Astrocyte (in vitro differentiated cells and primary cell): Measurements from ENCODE around the gene UBALD1. TPM values are rescaled to one million over a fixed set of nuclear protein-coding genes. Genes with fewer than 3 reads are reported as not detected.

Source experiments
- DNase-seq: peaks from one replicate; pipeline ENCODE4 v3.0.0-alpha.2; 2010; ENCODE audit warnings: low read depth
- FAIRE-seq: peaks from 2 replicates; lab custom pipeline; 2011; peaks lifted over from hg19 to GRCh38; lab: Jason Lieb, UNC
- H2AFZ ChIP-seq: 2 replicates; pipeline ENCODE4 v1.6.0; 2012; ENCODE audit warnings: low read depth, low read length, inconsistent platforms
- H3K27ac ChIP-seq: 2 replicates; pipeline ENCODE4 v1.5.1; 2011; ENCODE audit warnings: low read depth, low read length, inconsistent platforms
- H3K27me3 ChIP-seq: 2 replicates; pipeline ENCODE4 v1.6.0; 2011; ENCODE audit warnings: low read length, inconsistent platforms; ENCODE audit not compliant: insufficient read depth
- H3K36me3 ChIP-seq: 2 replicates; pipeline ENCODE4 v1.5.1; 2011; ENCODE audit warnings: low read length, inconsistent platforms; ENCODE audit not compliant: insufficient read depth
- H3K4me1 ChIP-seq: 2 replicates; pipeline ENCODE4 v1.5.1; 2011; ENCODE audit warnings: low read length, inconsistent platforms; ENCODE audit not compliant: insufficient read depth
- H3K4me2 ChIP-seq: 2 replicates; pipeline ENCODE4 v1.6.0; 2012; ENCODE audit warnings: low read length, inconsistent platforms
- H3K4me3 ChIP-seq: 2 replicates; pipeline ENCODE4 v1.5.1; 2011; ENCODE audit warnings: low read depth, mild to moderate bottlenecking, low read length, inconsistent platforms; ENCODE audit not compliant: insufficient read depth
- H3K79me2 ChIP-seq: 2 replicates; pipeline ENCODE4 v1.6.0; 2012; ENCODE audit warnings: mild to moderate bottlenecking, low read length, inconsistent platforms; ENCODE audit not compliant: insufficient read depth
- H3K9ac ChIP-seq: 2 replicates; pipeline ENCODE4 v1.6.0; 2012; ENCODE audit warnings: mild to moderate bottlenecking, low read length, inconsistent platforms
- H3K9me3 ChIP-seq: 2 replicates; pipeline ENCODE4 v1.5.1; 2012; ENCODE audit warnings: low read depth, mild to moderate bottlenecking, low read length, inconsistent platforms; ENCODE audit not compliant: insufficient read depth
- H4K20me1 ChIP-seq: 2 replicates; pipeline ENCODE4 v1.6.0; 2012; ENCODE audit warnings: low read length, inconsistent platforms; ENCODE audit not compliant: insufficient read depth
- H3K27ac Mint-ChIP-seq: one replicate; pipeline ENCODE4 v1.8.0; 2021; ENCODE audit warnings: mild to moderate bottlenecking, mixed read lengths; ENCODE audit not compliant: unreplicated experiment
- H3K27me3 Mint-ChIP-seq: one replicate; pipeline ENCODE4 v1.8.0; 2021; ENCODE audit warnings: low read depth, mixed read lengths; ENCODE audit not compliant: unreplicated experiment
- H3K36me3 Mint-ChIP-seq: one replicate; pipeline ENCODE4 v1.8.0; 2021; ENCODE audit warnings: low read depth, mixed read lengths; ENCODE audit not compliant: unreplicated experiment
- H3K4me1 Mint-ChIP-seq: one replicate; pipeline ENCODE4 v1.8.0; 2021; ENCODE audit warnings: low read depth, mixed read lengths; ENCODE audit not compliant: unreplicated experiment
- H3K4me3 Mint-ChIP-seq: one replicate; pipeline ENCODE4 v1.8.0; 2021; ENCODE audit warnings: mild to moderate bottlenecking, moderate library complexity, mixed read lengths; ENCODE audit not compliant: unreplicated experiment
- H3K9me3 Mint-ChIP-seq: one replicate; pipeline ENCODE4 v1.8.0; 2021; ENCODE audit warnings: mild to moderate bottlenecking, mixed read lengths; ENCODE audit not compliant: unreplicated experiment
- EZH2 ChIP-seq: IDR thresholded peaks from 2 replicates; pipeline ENCODE4 v1.6.1; 2012; ENCODE audit warnings: mild to moderate bottlenecking, low read length, inconsistent platforms; ENCODE audit not compliant: insufficient read depth
- total RNA-seq: library from RNA; stranded (reverse); gene quantifications from 2 replicates; pipeline ENCODE4 v1.2.1, GENCODE V29; 2021
- TF ChIP-seq, protein P1 (sequence below): IDR thresholded peaks from 2 replicates; pipeline ENCODE4 v1.5.1; 2011; ENCODE audit warnings: low read depth, mild to moderate bottlenecking, inconsistent platforms, low read length, moderate library complexity; ENCODE audit not compliant: insufficient read depth

Gene UBALD1
- total RNA-seq, 1 donor from 2014 or later: 53.0 TPM

DNA sequence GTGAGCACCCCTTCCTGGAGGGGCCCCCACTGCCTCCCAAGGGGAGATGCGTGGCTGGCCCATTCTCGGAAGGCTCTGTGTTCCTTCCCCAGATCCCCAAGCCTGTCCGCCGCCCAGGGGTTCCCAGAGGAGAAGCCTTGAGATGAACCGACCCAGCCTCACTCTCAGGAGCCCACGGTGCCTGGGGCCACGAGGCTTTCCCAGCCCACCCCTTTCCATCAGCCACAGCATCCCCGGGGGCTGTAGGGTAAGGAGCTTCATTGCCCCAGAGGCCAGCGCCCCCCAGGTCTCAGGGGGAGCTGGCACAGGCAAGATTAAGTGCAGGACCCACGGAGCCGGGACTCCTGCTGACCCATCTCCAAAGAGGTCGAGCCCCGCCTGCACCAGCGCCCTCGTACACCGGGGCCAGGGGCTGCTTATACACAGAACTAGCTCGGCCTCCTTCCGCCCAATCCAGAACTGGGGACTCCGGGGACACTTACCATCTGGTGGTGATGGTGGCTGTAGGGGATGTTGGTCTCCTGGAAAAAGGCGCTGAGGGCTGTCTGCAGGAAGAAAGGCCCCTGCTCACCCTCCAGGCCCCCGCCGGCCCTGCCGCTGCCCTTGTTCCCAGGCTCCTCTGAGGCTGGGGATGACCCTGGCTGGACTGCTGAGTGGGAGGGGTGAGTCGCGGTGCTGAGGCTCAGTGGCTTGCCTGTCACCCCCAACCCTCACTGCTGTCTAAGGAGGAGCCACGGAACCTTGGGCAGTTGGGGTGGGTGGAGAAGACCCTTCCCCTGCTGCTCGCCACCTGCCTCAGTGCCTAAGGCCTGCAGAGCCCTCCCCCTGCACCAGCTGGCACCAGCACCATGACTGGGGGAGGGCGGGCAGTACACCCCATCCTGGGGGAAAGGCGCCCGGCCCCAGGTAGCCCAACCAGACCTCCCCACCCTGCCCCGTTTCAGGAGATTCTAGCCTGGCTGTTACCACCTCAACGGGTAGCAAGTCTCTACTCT lies 4.4 kb downstream of the UBALD1 start:
- Mint-ChIP-seq H3K4me3 (no peak overlapping the region), H3K36me3 (no peaks in the 10 kb centered on the region), H3K4me1 (no peaks in the 10 kb centered on the region), H3K9me3 (no peaks in the 10 kb centered on the region), H3K27me3 (no peaks in the 10 kb centered on the region), H3K27ac (no peak overlapping the region)
- Histone ChIP-seq H3K9ac (no peak overlapping the region), H3K4me2 (no peak overlapping the region), H3K36me3 (no peaks in the 10 kb centered on the region), H3K27ac (no peak overlapping the region), H3K4me1 (peaks cover 14% of the 10 kb centered on the region), H3K4me3 (no peak overlapping the region), H4K20me1 (peaks cover 64% of the 10 kb centered on the region), H2AFZ (no peak overlapping the region), H3K27me3 (no peaks in the 10 kb centered on the region), H3K9me3 (no peaks in the 10 kb centered on the region), H3K79me2 (peaks cover 53% of the 10 kb centered on the region)
- no peak for FAIRE-seq
- TF ChIP-seq, protein P1, sequence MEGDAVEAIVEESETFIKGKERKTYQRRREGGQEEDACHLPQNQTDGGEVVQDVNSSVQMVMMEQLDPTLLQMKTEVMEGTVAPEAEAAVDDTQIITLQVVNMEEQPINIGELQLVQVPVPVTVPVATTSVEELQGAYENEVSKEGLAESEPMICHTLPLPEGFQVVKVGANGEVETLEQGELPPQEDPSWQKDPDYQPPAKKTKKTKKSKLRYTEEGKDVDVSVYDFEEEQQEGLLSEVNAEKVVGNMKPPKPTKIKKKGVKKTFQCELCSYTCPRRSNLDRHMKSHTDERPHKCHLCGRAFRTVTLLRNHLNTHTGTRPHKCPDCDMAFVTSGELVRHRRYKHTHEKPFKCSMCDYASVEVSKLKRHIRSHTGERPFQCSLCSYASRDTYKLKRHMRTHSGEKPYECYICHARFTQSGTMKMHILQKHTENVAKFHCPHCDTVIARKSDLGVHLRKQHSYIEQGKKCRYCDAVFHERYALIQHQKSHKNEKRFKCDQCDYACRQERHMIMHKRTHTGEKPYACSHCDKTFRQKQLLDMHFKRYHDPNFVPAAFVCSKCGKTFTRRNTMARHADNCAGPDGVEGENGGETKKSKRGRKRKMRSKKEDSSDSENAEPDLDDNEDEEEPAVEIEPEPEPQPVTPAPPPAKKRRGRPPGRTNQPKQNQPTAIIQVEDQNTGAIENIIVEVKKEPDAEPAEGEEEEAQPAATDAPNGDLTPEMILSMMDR: no peak
- TF ChIP-seq EZH2: no peak
- DNase-seq: no peak

DNA sequence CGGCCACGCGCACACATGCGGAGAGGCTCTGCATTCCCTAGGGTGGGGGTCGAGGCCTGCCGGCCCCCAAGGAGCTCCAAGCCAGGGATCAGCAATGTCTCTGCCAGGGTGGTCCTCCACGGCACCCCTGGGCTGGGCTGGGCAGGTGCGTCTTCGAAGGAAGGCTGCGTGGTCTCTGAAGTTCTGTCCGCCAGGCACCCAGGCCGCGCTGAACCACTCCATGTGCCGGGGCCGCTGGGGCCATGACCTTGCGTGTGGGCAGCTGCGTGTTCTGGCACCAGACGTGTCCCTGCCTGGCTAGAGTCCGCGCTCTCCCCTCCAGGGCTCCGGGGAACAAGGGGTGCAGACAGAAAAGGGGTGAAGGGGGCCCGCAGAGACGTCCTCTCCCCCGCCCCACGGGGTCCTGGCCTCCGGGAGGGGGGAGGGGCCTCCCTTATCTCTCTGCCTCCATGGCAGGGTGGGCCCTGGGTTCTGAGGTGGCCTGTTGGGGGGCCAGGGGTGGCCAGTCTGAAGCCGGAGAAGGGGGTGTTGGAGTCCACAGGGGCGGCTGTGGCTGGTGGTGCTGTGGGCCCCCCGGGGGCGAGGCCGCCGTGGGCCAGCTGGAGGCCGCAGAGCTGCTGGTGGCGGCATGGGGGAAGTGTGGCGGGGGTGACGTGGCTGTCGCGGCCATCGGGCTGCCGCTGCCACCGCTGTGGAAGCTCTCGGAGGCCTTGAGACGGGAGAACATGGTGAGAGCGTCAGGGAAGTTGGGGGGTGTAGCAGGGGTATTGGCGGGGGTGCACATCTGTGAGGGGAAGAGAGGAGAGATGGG lies 5.3 kb downstream of the UBALD1 start:
- DNase-seq (no peak), FAIRE-seq (no peak)
- TF ChIP-seq EZH2: no peak
- TF ChIP-seq, protein P1: no peak
- Histone ChIP-seq H3K36me3 (no peaks in the 10 kb centered on the region), H3K9ac (no peak overlapping the region), H3K27ac (no peak overlapping the region), H3K9me3 (no peaks in the 10 kb centered on the region), H3K4me2 (no peak overlapping the region), H3K4me3 (no peak overlapping the region), H4K20me1 (peaks cover 64% of the 10 kb centered on the region), H3K27me3 (no peaks in the 10 kb centered on the region), H3K4me1 (peaks cover 12% of the 10 kb centered on the region), H2AFZ (no peak overlapping the region), H3K79me2 (peaks cover 44% of the 10 kb centered on the region)
- no peaks in the 10 kb centered on the region for H3K9me3 Mint-ChIP-seq
- H3K36me3 Mint-ChIP-seq: no peaks in the 10 kb centered on the region
- no peak overlapping the region for H3K4me3 Mint-ChIP-seq
- H3K4me1 Mint-ChIP-seq: no peaks in the 10 kb centered on the region
- H3K27ac Mint-ChIP-seq: no peak overlapping the region
- no peaks in the 10 kb centered on the region for H3K27me3 Mint-ChIP-seq
